Ishikawa (cell line): Measurements from ENCODE around the gene GSTM3.
A peak's percentile ranks its signal among the peaks of the same experiment; 100 is the strongest.

Source experiments
- CEBPB ChIP-seq: IDR thresholded peaks from 2 replicates; pipeline ENCODE4 v1.6.1; 2012
- CREB1 ChIP-seq: IDR thresholded peaks from 2 replicates; pipeline ENCODE4 v1.6.1; 2012; ENCODE audit warnings: low read depth
- EGR1 ChIP-seq: IDR thresholded peaks from 2 replicates; pipeline ENCODE4 v1.6.1; 2012
- EP300 ChIP-seq: IDR thresholded peaks from 2 replicates; pipeline ENCODE4 v1.6.1; 2012; ENCODE audit warnings: borderline replicate concordance
- FOXM1 ChIP-seq: IDR thresholded peaks from 2 replicates; pipeline ENCODE4 v1.6.1; 2012; ENCODE audit warnings: low read depth, borderline replicate concordance
- MAX ChIP-seq: IDR thresholded peaks from 2 replicates; pipeline ENCODE4 v1.6.1; 2012
- NFIC ChIP-seq: IDR thresholded peaks from 2 replicates; pipeline ENCODE4 v1.6.1; 2012
- RAD21 ChIP-seq: IDR thresholded peaks from 2 replicates; pipeline ENCODE4 v1.6.1; 2012; ENCODE audit warnings: low read depth
- REST ChIP-seq: IDR thresholded peaks from 2 replicates; pipeline ENCODE4 v1.6.1; 2012; ENCODE audit warnings: low read depth, mild to moderate bottlenecking
- TAF1 ChIP-seq: IDR thresholded peaks from 2 replicates; pipeline ENCODE4 v1.6.1; 2012; ENCODE audit warnings: low read depth, mild to moderate bottlenecking
- TCF12 ChIP-seq: IDR thresholded peaks from 2 replicates; pipeline ENCODE4 v1.6.1; 2012; ENCODE audit warnings: low read depth
- TEAD4 ChIP-seq: IDR thresholded peaks from 2 replicates; pipeline ENCODE4 v1.6.1; 2012
- YY1 ChIP-seq: IDR thresholded peaks from 2 replicates; pipeline ENCODE4 v1.6.1; 2012; ENCODE audit warnings: low read depth
- ZBTB7A ChIP-seq: IDR thresholded peaks from 2 replicates; pipeline ENCODE4 v1.6.1; 2012; ENCODE audit warnings: low read depth
- TF ChIP-seq, protein P1 (sequence below): IDR thresholded peaks from 2 replicates; pipeline ENCODE4 v1.6.1; 2012

The GSTM3 gene

GRCh38 chr1:109780982-109781381, 40.1 kb upstream of the GSTM3 start:
- TF ChIP-seq RAD21 (no peak), CEBPB (no peak)

DNA sequence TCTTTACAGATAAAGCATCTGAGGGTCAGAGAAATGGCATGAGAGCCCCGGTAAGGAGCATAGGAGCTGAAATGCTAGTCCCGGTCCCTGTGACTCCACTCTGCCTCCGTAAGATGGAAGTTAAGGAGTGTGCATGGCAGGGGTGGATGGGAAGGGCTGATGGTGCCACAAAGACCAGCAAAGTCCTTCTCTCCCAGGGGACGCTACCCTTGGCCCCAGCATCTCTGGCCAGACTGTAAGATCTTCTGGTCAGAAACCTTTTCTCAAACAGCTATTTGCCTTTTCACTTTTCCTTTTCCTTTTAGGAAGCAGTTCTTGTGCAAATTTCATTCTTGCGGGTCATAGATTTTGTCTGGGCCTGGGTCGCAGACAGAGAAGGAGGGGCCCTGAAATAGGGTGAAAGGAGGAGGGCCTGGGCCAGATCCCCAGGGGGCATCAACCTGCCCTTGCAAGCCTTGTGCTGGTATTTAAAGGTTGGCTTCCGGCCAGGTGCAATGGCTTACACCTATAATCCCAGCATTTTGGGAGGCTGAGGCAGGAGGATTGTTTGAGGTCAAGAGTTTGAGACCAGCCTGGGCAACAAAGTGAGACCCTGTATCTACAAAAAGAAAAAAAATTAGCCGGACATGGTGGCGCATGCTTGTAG, 37.3 kb upstream of the GSTM3 start:
- TF ChIP-seq ZBTB7A (no peak), MAX (no peak), EGR1 (no peak), TAF1 (no peak)
- TF ChIP-seq, protein P1, sequence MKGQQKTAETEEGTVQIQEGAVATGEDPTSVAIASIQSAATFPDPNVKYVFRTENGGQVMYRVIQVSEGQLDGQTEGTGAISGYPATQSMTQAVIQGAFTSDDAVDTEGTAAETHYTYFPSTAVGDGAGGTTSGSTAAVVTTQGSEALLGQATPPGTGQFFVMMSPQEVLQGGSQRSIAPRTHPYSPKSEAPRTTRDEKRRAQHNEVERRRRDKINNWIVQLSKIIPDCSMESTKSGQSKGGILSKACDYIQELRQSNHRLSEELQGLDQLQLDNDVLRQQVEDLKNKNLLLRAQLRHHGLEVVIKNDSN, result no peak

DNA sequence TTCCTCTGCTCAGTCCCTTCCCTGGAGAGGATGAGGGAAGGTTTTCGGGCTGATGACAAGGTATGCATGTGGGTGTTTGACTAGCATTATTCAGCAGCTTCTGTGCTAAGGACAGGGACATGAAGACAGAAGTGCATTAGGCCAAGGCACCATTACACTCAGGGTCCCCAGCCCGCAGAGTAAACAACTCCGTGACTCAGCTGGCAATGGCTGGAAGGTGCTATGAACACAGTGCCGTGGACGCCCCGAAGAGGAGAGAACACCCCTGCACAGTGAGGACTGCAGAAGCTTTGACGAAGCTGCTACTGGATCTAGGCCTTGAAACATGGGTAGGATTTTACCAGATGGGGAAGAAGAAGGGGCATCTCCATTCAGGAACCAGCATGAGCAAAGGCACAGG, 36.6 kb upstream of the GSTM3 start:
- TF ChIP-seq TAF1, result no peak
- TF ChIP-seq EGR1, result no peak
- no peak for TF ChIP-seq MAX
- no peak for TF ChIP-seq REST
- TF ChIP-seq ZBTB7A, result no peak
- TF ChIP-seq EP300, result no peak
- no peak for TF ChIP-seq CEBPB
- no peak for TF ChIP-seq CREB1
- no peak for TF ChIP-seq RAD21
- TF ChIP-seq TEAD4, result no peak
- no peak for TF ChIP-seq NFIC
- TF ChIP-seq, protein P1, result no peak
- no peak for TF ChIP-seq YY1
- no peak for TF ChIP-seq FOXM1
- no peak for TF ChIP-seq TCF12

DNA sequence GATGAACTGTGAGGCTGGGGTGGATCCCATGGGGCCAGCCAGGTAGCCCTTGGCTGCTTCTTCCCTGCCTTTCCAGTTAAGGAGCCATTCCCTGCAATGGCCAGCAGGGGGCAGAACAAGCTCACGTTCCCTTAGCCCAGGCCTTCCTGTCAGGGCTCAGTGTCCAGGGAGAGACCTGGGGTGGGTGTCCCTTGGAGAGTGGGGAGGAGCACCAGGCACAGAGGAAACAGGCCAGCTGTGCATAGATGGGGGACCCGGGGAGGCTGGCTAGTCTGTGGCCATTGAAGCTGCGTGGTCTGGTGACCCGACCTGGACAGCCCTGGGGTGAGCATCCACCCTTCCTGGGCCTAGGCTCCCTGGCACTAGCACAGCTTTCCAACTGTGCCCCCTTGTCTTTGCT, 36.1 kb upstream of the GSTM3 start:
- TF ChIP-seq TEAD4 (no peak), RAD21 (peak; percentile 100)

- no peak for TF ChIP-seq EGR1
- TF ChIP-seq FOXM1, result no peak
- no peak for TF ChIP-seq CREB1
These were observed 35.5 kb upstream of the GSTM3 start for GRCh38 chr1:109776206-109776835.

DNA sequence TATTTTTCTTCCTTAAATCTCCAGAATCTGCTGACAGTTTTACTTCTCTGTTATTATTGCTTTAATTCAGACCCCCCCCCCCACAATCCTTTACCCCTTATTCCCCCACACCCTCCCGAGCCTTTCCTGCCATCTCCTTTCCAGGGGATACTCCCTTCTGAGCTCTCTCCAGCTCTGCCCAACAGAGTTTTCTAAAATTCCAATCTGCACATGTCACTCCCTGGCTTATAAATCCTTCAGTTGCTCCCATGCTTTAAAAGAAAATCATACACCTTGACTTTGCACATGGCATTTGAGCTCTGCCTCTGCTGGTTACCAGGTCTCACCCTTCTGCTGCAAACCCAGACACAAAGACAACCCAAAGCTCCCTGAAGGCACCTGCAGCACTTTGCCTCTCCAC, 34.6 kb upstream of the GSTM3 start:
- no peak for TF ChIP-seq NFIC
- no peak for TF ChIP-seq CEBPB
- TF ChIP-seq TCF12, result no peak
- no peak for TF ChIP-seq ZBTB7A
- no peak for TF ChIP-seq TAF1
- no peak for TF ChIP-seq RAD21
- TF ChIP-seq MAX, result no peak
- no peak for TF ChIP-seq EGR1
- TF ChIP-seq TEAD4, result no peak
- no peak for TF ChIP-seq CREB1
- no peak for TF ChIP-seq REST
- no peak for TF ChIP-seq FOXM1
- no peak for TF ChIP-seq YY1
- TF ChIP-seq EP300, result no peak
- TF ChIP-seq, protein P1, result no peak
